Calu3 (cell line): ENCODE measurements around the gene NRG2. TPM values are rescaled to one million over a fixed set of nuclear protein-coding genes. Genes with fewer than 3 reads are reported as not detected.
A peak's percentile ranks its signal among the peaks of the same experiment; 100 is the strongest.

Experiments used
- Bru-seq: library from RNA; stranded (reverse); fragments of 400-500 nt; gene quantifications from one replicate; lab custom pipeline; 2021; lab: Mats Ljungman, UMichigan
- BruChase-seq, 2 experiments: library from RNA; stranded (reverse); fragments of 400-500 nt; gene quantifications; one replicate each; lab custom pipeline; 2021; lab: Mats Ljungman, UMichigan
- BruUV-seq: library from RNA; stranded (reverse); fragments of 400-500 nt; replicated peaks from 2 replicates; lab custom pipeline; 2021; lab: Mats Ljungman, UMichigan
- CTCF ChIA-PET: fragments of 300-600 bp; sonication (Branson Sonifier 250); formaldehyde crosslinking; loops from one replicate; lab custom pipeline; 2022; ENCODE audit warnings: antibody characterized with exemption; lab: Charles Lee
- DNase-seq: peaks from one replicate; pipeline ENCODE4 v3.0.0; 2022
- H3K27ac Mint-ChIP-seq: one replicate; pipeline ENCODE4 v1.8.0; 2022; ENCODE audit warnings: mixed read lengths; ENCODE audit not compliant: unreplicated experiment
- H3K27me3 Mint-ChIP-seq: one replicate; pipeline ENCODE4 v1.8.0; 2022; ENCODE audit warnings: mixed read lengths; ENCODE audit not compliant: unreplicated experiment
- H3K36me3 Mint-ChIP-seq: one replicate; pipeline ENCODE4 v1.8.0; 2022; ENCODE audit warnings: mild to moderate bottlenecking, moderate library complexity, mixed read lengths; ENCODE audit not compliant: insufficient read depth, unreplicated experiment
- H3K4me1 Mint-ChIP-seq: one replicate; pipeline ENCODE4 v1.8.0; 2022; ENCODE audit warnings: mild to moderate bottlenecking, low read depth, mixed read lengths; ENCODE audit not compliant: unreplicated experiment
- H3K4me3 Mint-ChIP-seq: one replicate; pipeline ENCODE4 v1.8.0; 2022; ENCODE audit warnings: mild to moderate bottlenecking, low read depth, moderate library complexity, mixed read lengths; ENCODE audit not compliant: unreplicated experiment
- H3K9me3 Mint-ChIP-seq: one replicate; pipeline ENCODE4 v1.8.0; 2022; ENCODE audit warnings: low read depth, mixed read lengths; ENCODE audit not compliant: unreplicated experiment
- CTCF ChIP-seq: fragments of 200-600 bp; IDR thresholded peaks from one replicate; pipeline ENCODE4 v1.8.0; 2022; ENCODE audit warnings: antibody characterized with exemption; ENCODE audit not compliant: unreplicated experiment
- intact Hi-C: fragments of 100-400 bp; cut with micrococcal nuclease; formaldehyde crosslinking; loops from one replicate; pipeline ENCODE4 v1.10.0; 2022; ENCODE audit not compliant: unreplicated experiment
- long read RNA-seq: library from polyadenylated mRNA; stranded (forward); transcript quantifications from one replicate; pipeline ENCODE4 v2.0.0, GENCODE V29; 2022
- total RNA-seq: library from RNA; stranded (reverse); gene quantifications from 2 replicates; pipeline ENCODE4 v1.2.3, GENCODE V29; 2022

Gene NRG2
- total RNA-seq (1.4 and 3.1 TPM in 2 replicates), Bru-seq, nascent RNA (percentile 45 among the genes with signal in this experiment), BruChase-seq, experiment 1, labeled RNA remaining after a 6-hour chase (percentile 31 among the genes with signal in this experiment), BruChase-seq, experiment 2, labeled RNA remaining after a 2-hour chase (percentile 27 among the genes with signal in this experiment)
- long read RNA-seq, partial matches to known transcripts, result 0 of 6 reads
- long read RNA-seq, other reads (novel, unspliced or antisense), result 5 of 6 reads

- Mint-ChIP-seq H3K27me3 (peaks cover 28% of the 10 kb centered on the region), H3K4me1 (peaks cover 30% of the 10 kb centered on the region), H3K36me3 (peaks cover 22% of the 10 kb centered on the region), H3K27ac (no peak within 1 kb of the TSS), H3K9me3 (no peaks in the 10 kb centered on the region), H3K4me3 (peak within 1 kb of the TSS; percentile 83)
- BruUV-seq, result no TSS peak
- CTCF ChIA-PET, result interaction anchor here (0.6 to 2.7 kb wide), 4 partner anchors 65 to 330 kb away, joined by 4 to 10 read pairs (median 6); no protein-coding TSS in a partner anchor
- intact Hi-C loops, result loop anchor here (5.0 kb wide), 1 partner anchor 71 kb away; no protein-coding TSS in a partner anchor
- peak; percentile 76 for DNase-seq
- peak; percentile 61 for TF ChIP-seq CTCF
Measured at GRCh38 chr5:140042643-140043507, at the start of gene NRG2. TSS of gene NRG2 (minus strand) at chr5:140043299.

GRCh38 chr5:140090251-140090650, 47.2 kb upstream of the NRG2 start:
- no peak for DNase-seq
- intact Hi-C loops, result no loop called here
- peaks cover 9% of the 10 kb centered on the region for H3K4me1 Mint-ChIP-seq
- no TSS peak for BruUV-seq
- H3K27me3 Mint-ChIP-seq, result peaks cover 35% of the 10 kb centered on the region
- peaks cover 13% of the 10 kb centered on the region for H3K9me3 Mint-ChIP-seq
- no peak overlapping the region for H3K27ac Mint-ChIP-seq
- H3K4me3 Mint-ChIP-seq, result no peak overlapping the region
- TF ChIP-seq CTCF, result no peak
- CTCF ChIA-PET, result no interaction called here
- no peaks in the 10 kb centered on the region for H3K36me3 Mint-ChIP-seq

- Mint-ChIP-seq H3K4me1 (peaks cover 13% of the 10 kb centered on the region), H3K4me3 (no peak overlapping the region), H3K9me3 (peaks cover 3% of the 10 kb centered on the region), H3K27me3 (peaks cover 33% of the 10 kb centered on the region), H3K36me3 (no peaks in the 10 kb centered on the region), H3K27ac (no peak overlapping the region)
- no peak for DNase-seq
- BruUV-seq, result no TSS peak
- intact Hi-C loops, result no loop called here
- CTCF ChIA-PET, result interaction anchor here (1.1 kb wide), 1 partner anchor 12 kb away, joined by 4 read pairs; no protein-coding TSS in a partner anchor
- no peak for TF ChIP-seq CTCF
Measured at GRCh38 chr5:140084541-140084940, 41.4 kb upstream of the NRG2 start.

GRCh38 chr5:140083650-140084049, 40.6 kb upstream of the NRG2 start:
- Mint-ChIP-seq H3K36me3 (no peaks in the 10 kb centered on the region), H3K4me3 (no peak overlapping the region), H3K27me3 (peaks cover 32% of the 10 kb centered on the region), H3K9me3 (no peaks in the 10 kb centered on the region), H3K27ac (no peak overlapping the region), H3K4me1 (peaks cover 13% of the 10 kb centered on the region)
- intact Hi-C loops, result no loop called here
- TF ChIP-seq CTCF, result no peak
- DNase-seq, result no peak
- CTCF ChIA-PET, result no interaction called here
- no TSS peak for BruUV-seq
